ENCODE results near the gene AKR1E2. TPM values are rescaled to one million over a fixed set of nuclear protein-coding genes. Genes with fewer than 3 reads are reported as not detected.

AKR1E2 gene
- 7.1 and 8.1 TPM in 2 replicates for total RNA-seq (2014; rRNA removed; shearing (Covaris generic))
- polyA plus RNA-seq (2015; cell fraction: cytosol; rRNA removed): 4.0 and 5.2 TPM in 2 replicates
- polyA plus RNA-seq (2015; cell fraction: nucleus; rRNA removed): 14.9 and 26.9 TPM in 2 replicates

DNA sequence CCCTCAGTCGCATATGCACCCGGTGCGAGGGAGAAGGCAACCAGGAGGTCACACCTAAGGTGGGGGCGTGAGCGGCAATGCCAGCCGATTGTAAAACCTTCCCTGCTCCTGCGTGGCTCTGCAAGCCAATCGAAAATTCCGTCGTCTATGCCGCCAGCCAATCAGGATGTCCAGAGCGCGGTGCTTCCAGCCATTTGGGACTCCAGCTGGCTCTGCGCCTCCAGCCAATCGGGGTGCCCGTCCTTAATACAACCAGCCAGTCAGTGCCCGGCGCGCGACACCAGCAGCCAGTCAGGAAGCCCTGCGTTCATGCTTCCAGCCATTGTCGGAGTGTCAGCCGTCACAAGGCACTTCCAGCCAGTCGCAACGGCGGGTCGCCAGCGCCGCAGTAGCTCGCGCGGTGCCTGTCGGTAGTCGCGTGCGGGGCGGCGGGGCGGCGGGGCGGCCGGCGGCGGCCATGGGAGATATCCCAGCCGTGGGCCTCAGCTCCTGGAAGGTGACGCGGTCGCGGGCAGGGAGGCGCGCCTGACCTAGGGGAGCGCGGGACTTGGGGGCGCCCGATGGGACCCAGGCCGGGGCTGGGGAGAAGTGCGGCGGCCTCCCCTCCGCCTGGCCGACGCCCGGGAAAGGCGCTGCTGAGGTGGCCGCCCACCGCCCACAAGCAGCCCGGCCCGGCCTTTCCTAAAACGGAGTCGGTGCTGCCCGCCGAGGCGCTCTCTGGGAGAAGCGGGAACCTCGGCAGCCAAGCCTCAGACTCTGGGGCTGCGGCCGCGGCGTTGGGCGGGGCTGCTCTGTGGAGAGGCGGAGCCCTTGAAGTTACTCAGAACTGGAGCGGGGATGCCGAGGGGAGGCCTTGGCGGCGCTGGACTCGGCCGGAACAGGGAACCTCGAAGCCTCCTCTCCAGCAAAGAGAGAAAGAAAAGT is at the start of gene AKR1E2:
TSS of gene AKR1E2 (plus strand) at position 340 of the 924 bp plus-strand sequence. CDS start at position 458, 118 bp downstream.
- in situ Hi-C loops (cut with HindIII; ENCODE audit: low pct_unique_long_range_greater_than_20kb, low sequenced_read_pairs): no loop called here
- DNase-seq (ENCODE audit: low read depth, low spot score): peak; percentile 97

DNA sequence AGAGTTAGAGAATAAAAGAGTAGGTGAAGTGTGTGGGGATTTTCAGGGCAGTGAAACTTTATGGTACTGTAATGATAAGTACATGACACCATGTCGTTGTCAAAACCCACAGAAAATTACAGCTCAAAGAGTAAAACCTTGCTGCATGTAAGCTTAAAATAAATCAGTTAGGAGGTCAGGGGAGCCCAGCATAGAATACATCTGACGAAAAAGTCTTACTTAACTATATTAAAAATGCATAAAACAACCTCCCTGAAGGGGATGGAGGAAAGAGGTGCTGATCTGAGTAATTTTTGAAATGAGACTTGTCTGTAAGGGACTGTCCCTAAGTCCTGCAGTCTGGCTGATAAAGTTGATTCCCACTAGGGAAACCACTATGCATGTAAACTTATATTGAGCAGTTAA is 49.8 kb upstream of the AKR1E2 start:
- DNase-seq (ENCODE audit: low read depth, low spot score): no peak
- in situ Hi-C loops (cut with HindIII; ENCODE audit: low pct_unique_long_range_greater_than_20kb, low sequenced_read_pairs): no loop called here

DNA sequence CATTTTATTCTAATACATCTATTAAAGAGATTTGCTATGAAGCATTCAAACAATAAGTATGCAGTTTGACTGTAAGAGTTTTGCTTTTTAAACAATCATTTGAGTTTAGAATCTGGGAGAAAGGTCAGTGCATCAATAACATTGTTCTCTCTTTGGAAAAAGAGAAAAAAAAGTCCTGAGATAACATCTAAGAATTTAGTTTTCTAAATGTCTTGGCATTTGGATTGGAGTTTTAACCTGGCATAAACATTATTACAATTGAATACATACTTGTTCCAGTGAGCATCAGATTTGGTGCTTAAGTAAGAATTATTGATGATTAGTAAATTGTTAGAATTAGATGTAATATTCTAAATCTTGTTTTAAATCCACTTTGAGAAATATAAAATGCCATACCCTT is 47.2 kb upstream of the AKR1E2 start:
- no peak for DNase-seq (ENCODE audit: low read depth, low spot score)
- in situ Hi-C loops (cut with HindIII; ENCODE audit: low pct_unique_long_range_greater_than_20kb, low sequenced_read_pairs): no loop called here

GRCh38 chr10:4780091-4780490 is 45.9 kb upstream of the AKR1E2 start:
- in situ Hi-C loops (cut with HindIII; ENCODE audit: low pct_unique_long_range_greater_than_20kb, low sequenced_read_pairs): no loop called here
- no peak for DNase-seq (ENCODE audit: low read depth, low spot score)

DNA sequence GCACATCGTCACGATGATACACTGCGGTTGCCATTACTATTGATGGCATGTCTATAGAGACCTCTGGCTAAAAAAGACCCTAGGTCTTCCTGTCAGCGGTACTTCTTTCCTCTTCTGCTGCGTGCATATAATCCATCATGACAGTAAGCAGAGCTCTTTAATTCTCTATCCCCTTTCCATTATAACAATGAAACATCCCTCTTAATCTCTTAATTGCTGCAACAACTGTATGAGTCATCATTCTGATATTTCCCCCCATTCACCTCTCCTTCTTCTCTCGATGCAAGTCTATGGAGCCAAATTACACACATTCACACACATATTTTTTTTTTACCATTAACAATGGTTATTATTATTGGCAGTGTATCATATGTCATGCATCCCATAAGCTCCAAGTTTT is 45.2 kb upstream of the AKR1E2 start:
- in situ Hi-C loops (cut with HindIII; ENCODE audit: low pct_unique_long_range_greater_than_20kb, low sequenced_read_pairs): no loop called here
- no peak for DNase-seq (ENCODE audit: low read depth, low spot score)

- in situ Hi-C loops (cut with HindIII; ENCODE audit: low pct_unique_long_range_greater_than_20kb, low sequenced_read_pairs): no loop called here
- DNase-seq (ENCODE audit: low read depth, low spot score): no peak
Observed at GRCh38 chr10:4781955-4782354, 44.1 kb upstream of the AKR1E2 start.

GRCh38 chr10:4784667-4785333 is 41.2 kb upstream of the AKR1E2 start:
- in situ Hi-C loops (cut with HindIII; ENCODE audit: low pct_unique_long_range_greater_than_20kb, low sequenced_read_pairs): no loop called here
- no peak for DNase-seq (ENCODE audit: low read depth, low spot score)

DNA sequence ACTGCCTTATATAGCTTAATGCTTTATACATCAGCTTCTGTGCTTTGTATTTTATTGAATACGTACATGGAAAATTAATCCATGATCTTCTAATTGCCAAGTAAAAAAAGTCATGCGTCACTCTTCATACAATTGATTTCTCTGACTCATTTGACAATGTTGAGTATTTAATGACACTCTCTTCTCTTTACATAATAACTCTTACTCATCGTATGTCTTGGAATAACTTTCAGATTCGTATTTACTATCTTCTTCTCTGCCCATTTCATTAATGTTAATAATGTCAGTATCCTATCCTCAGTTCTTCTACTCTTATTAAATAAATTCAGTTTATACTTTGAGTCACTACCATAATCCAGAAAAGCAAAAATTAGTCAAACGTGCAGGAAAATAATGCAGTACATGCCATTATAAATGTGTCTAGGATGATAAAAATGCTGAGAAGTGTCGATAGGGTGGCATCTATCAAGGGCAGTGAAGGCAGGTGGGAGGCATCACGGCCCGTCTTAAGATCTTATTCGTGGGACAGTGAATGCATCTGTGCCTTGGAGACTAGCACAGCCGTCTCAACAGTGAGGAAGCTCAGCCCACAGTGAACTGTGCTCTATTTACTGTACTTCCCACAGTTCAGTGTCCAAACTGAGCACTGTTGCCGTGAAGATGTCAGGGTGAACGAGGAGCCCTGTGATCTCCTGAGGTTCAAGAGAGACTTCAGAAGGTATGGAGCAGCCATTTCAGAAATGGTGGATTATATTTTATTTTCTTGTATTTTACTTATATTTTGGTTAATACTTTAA is 39.8 kb upstream of the AKR1E2 start:
- in situ Hi-C loops (cut with HindIII; ENCODE audit: low pct_unique_long_range_greater_than_20kb, low sequenced_read_pairs): no loop called here

DNA sequence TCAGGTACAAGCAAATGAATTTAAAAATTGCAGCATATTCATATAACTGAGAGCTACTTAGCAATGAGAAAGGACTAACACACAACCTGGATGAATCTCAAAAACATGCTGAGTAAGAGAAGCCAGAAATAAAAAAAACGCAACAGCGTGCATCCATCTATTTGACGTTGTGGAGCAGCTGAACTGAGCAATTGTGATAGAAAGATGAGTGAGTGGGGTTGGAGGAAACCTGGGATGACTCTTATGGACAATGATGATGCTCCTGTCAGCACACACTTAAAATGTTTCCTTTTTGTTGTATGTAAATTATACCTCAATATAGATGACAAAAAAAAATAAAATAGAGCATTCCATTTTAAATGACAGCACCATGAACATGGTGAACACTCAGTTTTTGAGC is 36.0 kb upstream of the AKR1E2 start:
- in situ Hi-C loops (cut with HindIII; ENCODE audit: low pct_unique_long_range_greater_than_20kb, low sequenced_read_pairs): no loop called here
- DNase-seq (ENCODE audit: low read depth, low spot score): no peak

More for the DNA sequence above, 39.8 kb upstream of the AKR1E2 start:
- DNase-seq (ENCODE audit: low read depth, low spot score): no peak

- in situ Hi-C loops (cut with HindIII; ENCODE audit: low pct_unique_long_range_greater_than_20kb, low sequenced_read_pairs): no loop called here
- DNase-seq (ENCODE audit: low read depth, low spot score): no peak
Observed at GRCh38 chr10:4790922-4791321, 35.1 kb upstream of the AKR1E2 start.

DNA sequence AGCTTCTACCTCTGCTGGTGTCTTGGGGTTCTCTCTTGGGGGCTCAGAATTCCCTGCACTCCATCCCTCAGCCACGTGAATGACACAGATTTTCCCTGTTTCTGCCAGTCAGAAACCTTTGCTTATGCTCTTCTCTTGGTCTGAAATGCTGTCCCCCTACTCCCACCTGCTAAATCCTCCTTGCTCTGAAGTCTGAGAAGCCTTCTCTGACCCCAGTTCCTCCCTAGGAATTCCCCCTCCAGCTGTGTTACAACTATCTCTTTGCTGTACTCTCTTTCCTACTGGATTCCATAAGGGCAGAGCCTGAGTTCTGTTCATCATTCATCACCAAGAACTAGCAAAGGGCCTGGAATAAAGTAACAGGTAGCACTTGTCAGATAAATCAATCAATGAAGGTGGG is 33.6 kb upstream of the AKR1E2 start:
- in situ Hi-C loops (cut with HindIII; ENCODE audit: low pct_unique_long_range_greater_than_20kb, low sequenced_read_pairs): no loop called here
- DNase-seq (ENCODE audit: low read depth, low spot score): no peak

GRCh38 chr10:4801405-4801804 is 24.6 kb upstream of the AKR1E2 start:
- in situ Hi-C loops (cut with HindIII; ENCODE audit: low pct_unique_long_range_greater_than_20kb, low sequenced_read_pairs): no loop called here
- DNase-seq (ENCODE audit: low read depth, low spot score): no peak

- in situ Hi-C loops (cut with HindIII; ENCODE audit: low pct_unique_long_range_greater_than_20kb, low sequenced_read_pairs): no loop called here
- no peak for DNase-seq (ENCODE audit: low read depth, low spot score)
Observed at GRCh38 chr10:4802711-4803487, 23.1 kb upstream of the AKR1E2 start.

- no peak for DNase-seq (ENCODE audit: low read depth, low spot score)
- in situ Hi-C loops (cut with HindIII; ENCODE audit: low pct_unique_long_range_greater_than_20kb, low sequenced_read_pairs): no loop called here
Observed at GRCh38 chr10:4803822-4804221, 22.2 kb upstream of the AKR1E2 start.

DNA sequence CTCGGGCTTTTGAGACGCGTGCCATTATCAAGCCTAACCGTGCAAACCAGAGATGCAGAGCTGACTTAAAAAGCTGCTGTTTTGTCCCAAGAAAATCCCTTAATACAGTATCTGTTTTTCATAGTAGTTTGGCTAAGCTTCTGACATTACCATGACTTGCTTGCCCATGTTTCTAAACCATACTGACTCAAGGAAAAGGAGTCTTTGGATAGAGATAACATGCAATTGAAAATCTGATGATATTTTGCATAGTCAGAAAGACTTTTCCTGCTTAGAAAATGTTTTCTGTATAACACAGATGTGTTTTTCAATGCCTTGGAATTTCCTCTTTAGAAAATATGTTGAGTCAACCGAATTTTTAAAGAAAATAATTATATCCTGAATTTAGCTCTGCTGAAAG is 21.5 kb upstream of the AKR1E2 start:
- no peak for DNase-seq (ENCODE audit: low read depth, low spot score)
- in situ Hi-C loops (cut with HindIII; ENCODE audit: low pct_unique_long_range_greater_than_20kb, low sequenced_read_pairs): no loop called here

GRCh38 chr10:4806534-4806933 is 19.5 kb upstream of the AKR1E2 start:
- DNase-seq (ENCODE audit: low read depth, low spot score): no peak
- in situ Hi-C loops (cut with HindIII; ENCODE audit: low pct_unique_long_range_greater_than_20kb, low sequenced_read_pairs): no loop called here

DNA sequence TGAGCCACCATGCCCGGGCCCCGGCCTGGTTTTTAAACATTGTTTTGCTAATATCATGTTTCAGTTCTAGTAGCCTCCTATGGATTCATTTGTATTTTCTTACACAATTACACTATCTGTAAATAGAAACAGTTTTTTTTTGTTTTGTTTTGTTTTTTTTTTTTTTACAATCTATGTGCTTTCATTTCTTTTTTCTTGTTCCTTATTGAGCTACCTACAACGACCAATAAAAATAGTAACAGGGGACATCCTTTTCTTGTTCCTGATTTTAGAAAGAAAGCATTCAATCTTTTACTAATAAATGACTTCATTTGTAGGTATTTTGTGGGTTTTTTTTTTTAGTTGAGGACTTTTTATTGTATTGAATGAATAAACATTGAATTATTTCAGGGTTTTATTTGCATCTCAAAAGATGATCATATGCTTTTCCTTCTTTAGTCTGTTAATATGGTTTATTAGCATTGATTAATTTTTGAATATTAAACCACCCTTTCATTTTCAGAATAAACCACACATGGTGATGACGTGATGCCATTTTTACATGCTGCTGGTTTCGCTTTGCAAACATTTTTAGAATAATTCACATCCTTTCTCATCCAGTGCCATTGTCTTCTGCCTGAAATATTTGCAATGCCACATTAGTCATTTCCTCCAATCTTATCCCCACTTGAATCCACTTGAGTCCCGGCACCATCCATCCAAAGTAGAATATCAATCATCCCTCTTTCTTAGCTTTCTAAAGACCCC is 18.1 kb upstream of the AKR1E2 start:
- no peak for DNase-seq (ENCODE audit: low read depth, low spot score)
- in situ Hi-C loops (cut with HindIII; ENCODE audit: low pct_unique_long_range_greater_than_20kb, low sequenced_read_pairs): no loop called here

Measured in SK-MEL-5 (cell line).